Tibial nerve (tissue), 3 donors: ENCODE measurements around the gene MUC12.

Experiments
- CTCF ChIP-seq, 5 experiments: fragments of 200-600 bp in 3 of 5; fragments of 450-650 bp in 2 of 5; sonication (generic) in 3 of 5; IDR thresholded peaks; one replicate each; pipeline ENCODE4 v1.5.1; 2016 to 2019; ENCODE audit warnings: antibody characterized with exemption in 5 of 5, mild to moderate bottlenecking in 3 of 5, moderate library complexity in 2 of 5
- POLR2A ChIP-seq, 2 donors: fragments of 450-650 bp; IDR thresholded peaks; one replicate each; pipeline ENCODE4 v1.6.1; 2017; ENCODE audit warnings: antibody characterized with exemption in 2 of 2, mild to moderate bottlenecking in 2 of 2, moderate library complexity in 2 of 2

DNA sequence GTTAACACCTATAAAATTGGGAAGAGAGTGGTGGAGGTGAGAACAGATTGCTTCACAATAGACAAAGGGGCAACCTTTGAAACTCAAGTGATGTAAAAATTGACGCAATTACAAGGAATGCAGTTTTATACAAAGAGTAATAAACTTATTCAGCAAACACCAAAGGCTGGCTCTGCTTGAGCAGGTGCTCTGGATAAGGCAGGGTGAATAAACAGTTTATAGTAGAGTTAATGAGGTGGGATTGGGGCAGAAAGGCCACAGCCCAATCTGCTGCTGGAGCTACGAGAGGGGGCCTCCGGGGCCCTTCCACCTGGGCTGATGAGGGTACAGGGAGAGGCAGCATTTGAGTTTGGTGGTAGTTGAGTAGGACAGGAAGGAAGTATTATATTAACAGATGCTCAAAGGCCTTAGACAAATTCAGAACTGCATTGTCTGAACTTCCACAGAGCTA, 6.0 kb downstream of the MUC12 start:
- no peak for TF ChIP-seq POLR2A (IDR thresholded peaks at IDR 0.05)
- no peak for TF ChIP-seq CTCF (IDR thresholded peaks at IDR 0.05)
